H1 (cell line): ENCODE results near the gene RGS9. TPM values are rescaled to one million over a fixed set of nuclear protein-coding genes. Genes with fewer than 3 reads are reported as not detected.

ENCODE experiments used
- CBX8 ChIP-seq: fragments of 300-800, 300-1000 bp; sonication (generic); IDR thresholded peaks from 2 replicates; pipeline ENCODE4 v1.7.1; 2016; ENCODE audit warnings: low read depth, low read length, borderline replicate concordance
- GABPA ChIP-seq: IDR thresholded peaks from 2 replicates; pipeline ENCODE4 v1.6.1; 2011; ENCODE audit warnings: mild to moderate bottlenecking, low read length, moderate library complexity, borderline replicate concordance; ENCODE audit not compliant: insufficient read depth
- HDAC2 ChIP-seq, 2 experiments: fragments of 300-600 bp in 1 of 2; sonication (generic) in 1 of 2; IDR thresholded peaks; 2 replicates each; pipeline ENCODE4 v1.6.1; 2011 to 2012; ENCODE audit warnings: low read depth in 2 of 2, low read length in 2 of 2, mild to moderate bottlenecking in 2 of 2, moderate library complexity in 2 of 2, borderline replicate concordance in 1 of 2, inconsistent platforms in 1 of 2
- TAF1 ChIP-seq: IDR thresholded peaks from 2 replicates; pipeline ENCODE4 v1.6.1; 2011; ENCODE audit warnings: mild to moderate bottlenecking, low read depth, low read length
- ZNF274 ChIP-seq: IDR thresholded peaks from 2 replicates; pipeline ENCODE4 v1.7.0; 2012; ENCODE audit warnings: low read length, borderline replicate concordance; ENCODE audit errors: extremely low read depth
- polyA plus RNA-seq, 7 experiments: library from polyadenylated mRNA; depleted of rRNA in 3 of 7; stranded (reverse) in 5 of 7; unstranded in 2 of 7; fragments of >200 nt in 5 of 7; fragments of 200-250 nt in 2 of 7; gene quantifications; 1 replicate in 5 of 7; 2 replicates in 1 of 7; 4 replicates in 1 of 7; pipeline versions ENCODE4 v1.2.1 to v1.2.3, GENCODE V29; 2011 to 2013; ENCODE audit warnings: missing spikeins in 2 of 7, mixed read lengths in 2 of 7
- total RNA-seq: library from RNA; stranded (reverse); fragmentation: NEBNext Ultra II Directional; extraction: Animal tissue kit (Norgen Biotek cat#: 25700); gene quantifications from 2 replicates; pipeline ENCODE4 v1.2.1, GENCODE V29; 2021

Gene RGS9
- total and polyA plus RNA-seq, 2 of the 8 experiments (the other 6 are each of a cell fraction or from before 2014, with no cell fraction given) = 8.9 to 20.5 TPM

DNA sequence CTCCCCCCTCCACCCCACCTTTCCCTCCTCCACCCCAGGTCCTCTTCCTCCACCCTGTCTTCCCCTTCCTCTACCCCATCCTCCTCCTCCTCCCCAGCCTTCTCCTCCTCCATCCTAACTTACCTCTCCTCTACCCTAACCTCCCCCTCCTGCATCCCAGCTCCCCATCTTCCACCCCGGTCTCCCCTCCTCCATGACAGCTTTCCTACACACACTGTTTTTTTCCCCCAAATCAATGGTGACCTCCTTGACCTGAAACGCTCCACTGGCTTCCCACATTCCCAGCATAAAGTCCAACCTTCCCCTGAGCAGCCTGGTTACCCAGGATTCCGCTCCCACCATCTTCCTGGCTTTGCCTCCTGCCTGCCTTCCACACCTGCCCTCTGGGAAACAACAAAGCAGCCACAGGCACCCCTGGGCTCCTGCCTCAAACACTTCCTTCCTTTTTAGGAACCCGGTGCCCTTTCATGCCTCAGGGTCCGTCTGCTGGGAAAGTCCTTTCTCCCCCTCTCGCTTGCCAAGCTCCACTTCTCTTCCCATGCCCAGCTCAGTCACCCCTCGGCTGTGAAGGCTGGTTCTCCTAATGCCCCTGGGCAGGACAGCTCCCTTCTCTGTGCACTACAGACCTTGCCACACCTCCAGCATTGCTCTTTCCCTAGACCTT lies 2.1 kb downstream of the RGS9 start (continued):
- TF ChIP-seq ZNF274 (no peak), TAF1 (no peak), HDAC2 (IDR thresholded peaks at IDR 0.05; ENCODE audit: borderline replicate concordance in 1 of 2, low read depth in 2 of 2, low read length in 2 of 2) (no peak), GABPA (no peak), CBX8 (no peak)
